Diencephalon (tissue), 1 donor: ENCODE results near the gene STARD3. TPM values are rescaled to one million over a fixed set of nuclear protein-coding genes. Genes with fewer than 3 reads are reported as not detected.

Source experiments
- total RNA-seq: library from RNA; depleted of rRNA; stranded (reverse); fragments of >200 nt; gene quantifications from one replicate; pipeline ENCODE4 v1.2.3, GENCODE V29; 2014

STARD3 gene
- total RNA-seq: 26.8 TPM

DNA sequence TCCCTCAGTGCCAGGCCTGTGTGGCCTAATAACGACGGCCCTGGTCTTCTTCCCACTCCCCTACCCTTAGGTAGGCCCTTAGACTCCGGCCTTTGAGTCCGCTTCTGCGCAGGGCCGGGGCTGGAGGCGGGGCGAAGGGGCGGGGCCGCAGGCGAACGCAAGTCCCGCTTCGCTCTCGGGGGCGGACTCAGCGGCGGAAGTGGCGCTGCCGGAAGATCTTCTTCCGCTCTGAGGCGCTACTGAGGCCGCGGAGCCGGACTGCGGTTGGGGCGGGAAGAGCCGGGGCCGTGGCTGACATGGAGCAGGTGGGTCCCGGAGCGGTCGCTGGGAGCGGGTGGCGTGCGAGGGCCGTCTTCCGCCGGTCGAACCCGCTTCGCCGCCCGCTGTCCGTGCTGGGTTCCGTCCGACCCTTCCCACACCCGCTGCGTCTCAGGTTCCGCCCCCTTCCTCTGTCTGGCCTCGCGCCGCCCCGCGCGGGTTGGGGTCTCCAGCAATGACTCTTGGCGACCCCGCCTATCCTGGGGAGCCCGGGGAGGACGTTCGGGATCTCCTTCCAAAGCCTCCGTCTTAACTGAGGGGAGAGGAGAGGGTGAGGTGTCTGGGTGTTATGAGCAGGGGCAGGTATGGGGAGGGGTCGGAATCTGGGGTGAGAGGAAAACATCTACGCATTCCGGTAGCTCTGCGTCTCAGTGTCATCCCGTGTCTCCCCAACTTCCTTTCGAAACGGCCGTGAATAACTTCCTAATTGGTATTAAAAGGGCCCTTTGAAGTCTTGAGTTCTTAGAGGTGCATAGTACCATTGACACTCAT lies at the start of gene STARD3:
STARD3 (plus strand) TSS at position 218 of the 810 bp plus-strand sequence. CDS start 16,388 bp downstream, outside the sequence.

DNA sequence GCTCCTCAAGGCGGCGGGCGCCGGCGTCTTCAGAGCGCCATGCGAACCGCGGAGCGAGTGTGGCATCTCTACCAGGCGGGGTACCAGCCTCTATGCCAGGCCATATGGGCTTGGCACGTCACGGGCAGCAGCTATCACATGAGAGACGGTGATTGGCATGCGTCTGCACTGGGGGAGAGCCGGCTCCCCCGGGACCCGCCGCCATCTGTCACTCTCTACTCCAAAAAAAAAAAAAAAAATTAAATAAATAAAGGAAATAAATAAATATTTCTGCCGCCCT lies 29.2 kb upstream of the STARD3 start, which contains the start of gene NEUROD2:
NEUROD2 (minus strand) TSS at position 70 of the 280 bp plus-strand sequence. CDS start 1,321 bp downstream, outside the sequence.

DNA sequence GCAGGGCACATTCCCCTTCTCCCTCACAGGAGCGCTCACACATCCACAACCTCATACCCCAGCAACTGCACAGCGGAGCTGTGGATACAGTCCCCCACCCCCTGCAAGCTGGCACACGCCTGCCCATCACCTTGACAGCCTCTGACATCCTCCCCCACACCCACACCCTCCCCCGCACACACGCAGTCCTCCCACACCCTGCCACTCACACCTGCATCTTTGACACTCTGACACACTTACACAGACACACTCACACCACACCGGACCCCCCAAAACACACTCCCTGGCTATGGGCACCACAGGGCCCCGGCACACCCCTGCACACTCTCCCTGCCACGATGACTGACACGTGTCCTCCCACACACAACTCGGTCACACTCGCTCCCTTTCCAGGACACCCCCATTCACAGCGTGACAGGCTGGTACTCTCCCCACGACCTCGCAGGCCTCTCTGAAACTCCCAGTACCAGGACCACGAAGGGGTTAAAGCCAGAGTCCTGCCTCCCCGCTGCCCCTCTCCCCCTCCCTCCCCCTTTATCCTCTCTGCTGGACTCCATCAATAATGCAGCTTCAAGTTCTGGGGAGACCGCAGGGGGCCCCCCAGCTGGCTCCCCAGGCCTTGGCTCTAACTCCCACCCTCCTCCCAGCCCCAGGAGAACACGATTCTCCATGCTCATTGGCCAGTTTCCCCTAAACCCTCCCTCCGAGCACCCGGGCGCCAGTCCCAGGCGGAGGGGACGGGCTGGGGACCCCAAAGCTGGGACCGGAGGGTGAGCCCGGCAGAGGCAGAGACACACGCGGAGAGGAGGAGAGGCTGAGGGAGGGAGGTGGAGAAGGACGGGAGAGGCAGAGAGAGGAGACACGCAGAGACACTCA lies 10.5 kb upstream of the STARD3 start, which contains the start of gene PPP1R1B:
PPP1R1B (plus strand) TSS at position 782 of the 876 bp plus-strand sequence. CDS start 441 bp downstream, outside the sequence.

DNA sequence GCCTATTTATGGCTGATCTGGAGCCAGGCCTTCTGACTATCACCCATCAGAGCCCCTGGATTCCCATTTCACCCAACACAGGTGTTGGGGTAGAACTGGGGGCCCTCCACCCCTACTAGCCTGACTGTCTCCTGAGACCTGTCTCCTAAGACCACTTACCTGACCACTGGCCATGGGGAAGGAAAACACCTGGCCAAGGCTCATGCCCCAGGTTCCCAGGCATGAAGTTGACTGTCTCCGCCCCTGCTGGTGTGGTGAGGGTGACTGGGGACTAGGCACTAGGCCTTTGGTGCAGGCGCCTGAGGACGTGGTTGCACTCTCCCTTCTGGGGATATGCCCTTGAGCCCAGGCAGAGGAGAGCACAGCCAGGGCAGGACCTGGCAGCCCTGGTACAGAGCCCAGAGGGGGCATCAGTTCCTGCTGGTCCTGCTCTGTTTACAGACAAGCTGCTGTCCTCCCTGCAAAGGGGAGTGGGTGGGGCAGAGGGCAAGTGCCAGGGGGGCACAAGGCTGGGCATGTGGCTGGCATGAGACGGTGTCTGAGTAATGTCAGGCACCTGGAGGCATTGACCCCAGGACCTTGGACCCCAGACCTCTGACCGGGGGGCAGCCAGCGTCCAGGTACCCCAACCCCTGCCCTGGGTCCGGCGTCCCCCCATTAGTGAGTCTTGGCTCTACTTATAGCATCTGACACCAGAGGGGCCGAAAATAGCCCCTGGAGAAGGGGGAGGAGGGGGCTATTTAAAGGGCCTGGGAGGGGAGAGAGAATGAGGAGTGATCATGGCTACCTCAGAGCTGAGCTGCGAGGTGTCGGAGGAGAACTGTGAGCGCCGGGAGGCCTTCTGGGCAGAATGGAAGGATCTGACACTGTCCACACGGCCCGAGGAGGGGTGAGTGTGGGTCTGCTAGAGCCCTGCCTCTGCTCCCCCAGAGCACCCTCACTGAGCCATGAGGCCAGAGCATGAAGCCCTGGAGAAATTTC lies 27.9 kb downstream of the STARD3 start, which contains the start of gene TCAP:
TCAP (plus strand) TSS at position 769 of the 981 bp plus-strand sequence; CDS start at position 780, 11 bp downstream.

DNA sequence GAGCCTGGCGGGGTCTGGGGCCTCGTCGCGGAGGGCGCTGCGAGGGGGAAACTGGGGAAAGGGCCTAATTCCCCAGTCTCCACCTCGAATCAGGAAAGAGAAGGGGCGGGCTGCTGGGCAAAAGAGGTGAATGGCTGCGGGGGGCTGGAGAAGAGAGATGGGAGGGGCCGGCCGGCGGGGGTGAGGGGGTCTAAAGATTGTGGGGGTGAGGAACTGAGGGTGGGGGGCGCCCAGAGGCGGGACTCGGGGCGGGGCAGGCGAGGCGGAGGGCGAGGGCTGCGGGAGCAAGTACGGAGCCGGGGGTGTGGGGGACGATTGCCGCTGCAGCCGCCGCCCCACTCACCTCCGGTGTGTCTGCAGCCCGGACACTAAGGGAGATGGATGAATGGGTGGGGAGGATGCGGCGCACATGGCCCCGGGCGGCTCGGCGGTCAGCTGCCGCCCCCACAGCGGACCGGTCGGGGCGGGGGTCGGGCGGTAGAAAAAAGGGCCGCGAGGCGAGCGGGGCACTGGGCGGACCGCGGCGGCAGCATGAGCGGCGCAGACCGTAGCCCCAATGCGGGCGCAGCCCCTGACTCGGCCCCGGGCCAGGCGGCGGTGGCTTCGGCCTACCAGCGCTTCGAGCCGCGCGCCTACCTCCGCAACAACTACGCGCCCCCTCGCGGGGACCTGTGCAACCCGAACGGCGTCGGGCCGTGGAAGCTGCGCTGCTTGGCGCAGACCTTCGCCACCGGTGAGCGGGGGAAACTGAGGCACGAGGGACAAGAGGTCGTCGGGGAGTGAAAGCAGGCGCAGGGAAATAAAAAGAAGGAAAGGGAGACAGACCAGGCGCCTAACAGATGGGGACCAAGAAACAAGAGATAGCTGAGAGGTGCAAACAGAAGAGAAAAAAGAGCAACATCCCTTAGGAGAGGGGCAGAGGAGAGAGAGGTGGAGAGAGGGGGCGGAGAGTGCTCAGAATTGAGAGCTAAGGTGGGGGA lies 31.3 kb downstream of the STARD3 start, which contains the start of gene PNMT:
PNMT (plus strand) TSS at position 509 of the 980 bp plus-strand sequence; CDS start at position 532, 23 bp downstream.

DNA sequence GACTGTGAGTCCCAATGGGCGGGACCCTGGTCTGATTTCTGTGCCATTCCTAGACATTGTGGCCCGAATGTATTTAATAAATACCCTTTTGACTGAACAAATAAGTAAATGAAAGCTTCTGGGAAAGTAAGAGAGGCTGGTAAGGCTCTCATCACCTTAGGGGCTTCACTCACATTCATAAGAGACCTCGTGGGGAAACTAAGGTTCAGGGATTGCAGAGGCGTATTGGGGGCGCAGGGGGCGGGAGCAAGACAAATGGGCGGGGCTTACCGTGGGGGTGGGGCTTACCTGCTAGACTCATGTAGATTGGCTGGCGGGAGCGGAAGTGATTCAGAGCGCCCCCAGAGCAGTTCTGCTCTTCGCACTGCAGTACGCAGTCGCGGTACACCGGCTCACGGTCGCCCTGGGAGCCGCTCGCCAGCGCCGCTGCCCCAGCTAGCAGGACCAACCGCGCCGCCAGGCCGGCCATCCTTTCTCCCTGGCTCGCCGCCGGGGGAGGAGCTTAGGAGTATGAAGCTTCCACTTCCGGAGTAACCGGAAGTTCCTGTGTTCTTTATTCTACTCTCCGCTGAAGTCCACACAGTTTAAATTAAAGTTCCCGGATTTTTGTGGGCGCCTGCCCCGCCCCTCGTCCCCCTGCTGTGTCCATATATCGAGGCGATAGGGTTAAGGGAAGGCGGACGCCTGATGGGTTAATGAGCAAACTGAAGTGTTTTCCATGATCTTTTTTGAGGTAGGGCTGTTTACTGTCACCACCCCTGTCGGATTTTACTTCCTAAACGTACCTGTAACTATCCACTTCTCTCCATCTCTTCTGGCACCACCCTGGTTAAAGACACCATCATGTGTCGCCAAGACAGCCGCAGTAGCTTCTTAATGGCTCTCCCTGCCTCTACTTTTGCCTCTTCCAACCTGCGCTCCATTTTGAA lies 50.9 kb downstream of the STARD3 start, which contains the start of gene PGAP3:
PGAP3 (minus strand) TSS at position 512 of the 929 bp plus-strand sequence; CDS start at position 469, 43 bp downstream.

DNA sequence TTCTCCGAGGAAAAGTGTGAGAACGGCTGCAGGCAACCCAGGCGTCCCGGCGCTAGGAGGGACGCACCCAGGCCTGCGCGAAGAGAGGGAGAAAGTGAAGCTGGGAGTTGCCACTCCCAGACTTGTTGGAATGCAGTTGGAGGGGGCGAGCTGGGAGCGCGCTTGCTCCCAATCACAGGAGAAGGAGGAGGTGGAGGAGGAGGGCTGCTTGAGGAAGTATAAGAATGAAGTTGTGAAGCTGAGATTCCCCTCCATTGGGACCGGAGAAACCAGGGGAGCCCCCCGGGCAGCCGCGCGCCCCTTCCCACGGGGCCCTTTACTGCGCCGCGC lies 62.8 kb downstream of the STARD3 start, which contains the start of gene ERBB2:
ERBB2 (plus strand) TSS at position 247 of the 330 bp plus-strand sequence. CDS start 175 bp downstream, outside the sequence.

Other genes with a start within 250 kb of the STARD3 start
- gene FBXL20, start 235.5 kb upstream of the STARD3 start, total RNA-seq: 26.8 TPM
- 28.1 TPM for gene MED1, start 185.9 kb upstream of the STARD3 start, total RNA-seq
- 24.2 TPM for gene CDK12, start 175.7 kb upstream of the STARD3 start, total RNA-seq
- gene NEUROD2, start 29.2 kb upstream of the STARD3 start, total RNA-seq: 0.46 TPM
- gene PPP1R1B, start 10.2 kb upstream of the STARD3 start, total RNA-seq: 23.5 TPM
- gene TCAP, start 28.2 kb downstream of the STARD3 start, total RNA-seq: 1.4 TPM
- gene PNMT, start 31.3 kb downstream of the STARD3 start, total RNA-seq: 3.2 TPM
- 7.4 TPM for gene PGAP3, start 50.9 kb downstream of the STARD3 start, total RNA-seq
- 15.9 TPM for gene ERBB2, start 62.9 kb downstream of the STARD3 start, total RNA-seq
- gene MIEN1, start 93.4 kb downstream of the STARD3 start, total RNA-seq: 14.1 TPM
- gene GRB7, start 100.8 kb downstream of the STARD3 start, total RNA-seq: not detected
- gene IKZF3, start 227.2 kb downstream of the STARD3 start, total RNA-seq: under 0.01 TPM
- not detected for gene ZPBP2, start 231.1 kb downstream of the STARD3 start, total RNA-seq